Endothelial cell of umbilical vein (primary cell): Measurements from ENCODE around the gene SPDYA.

Source experiments
- EZH2 ChIP-seq: IDR thresholded peaks from 2 replicates; pipeline ENCODE4 v1.6.1; 2012; ENCODE audit warnings: borderline replicate concordance, low read depth, mild to moderate bottlenecking, moderate library complexity, low read length, inconsistent platforms; ENCODE audit not compliant: severe bottlenecking
- FOS ChIP-seq: IDR thresholded peaks from 2 replicates; pipeline ENCODE4 v1.6.1; 2011; ENCODE audit warnings: mild to moderate bottlenecking, low read length, moderate library complexity, borderline replicate concordance; ENCODE audit not compliant: insufficient read depth

GRCh38 chr2:28772351-28772750, 38.3 kb upstream of the SPDYA start:
- TF ChIP-seq FOS (no peak), EZH2 (no peak)
